GM12878 (cell line): ENCODE measurements around the gene C10orf90. TPM values are rescaled to one million over a fixed set of nuclear protein-coding genes. Genes with fewer than 3 reads are reported as not detected.

Experiments used
- ATAC-seq: fragments of 200-7000 bp; cut with Tn5 transposase; 3 replicates; pipeline ENCODE4 v1.9.1; 2020; ENCODE audit warnings: mild to moderate bottlenecking, moderate library complexity
- BruUV-seq: library from RNA; stranded (reverse); fragments of 400-500 nt; replicated peaks from 2 replicates; lab custom pipeline; 2021; lab: Mats Ljungman, UMichigan
- CTCF ChIA-PET: fragments of 300-600 bp; sonication (Branson Sonifier 250); formaldehyde crosslinking; extraction: SDS; loops from one replicate; lab custom pipeline; 2021; ENCODE audit warnings: inconsistent platforms; lab: Yijun Ruan, JAX
- POLR2A ChIA-PET: fragments of 350-600 bp; formaldehyde crosslinking; extraction: SDS; loops from one replicate; lab custom pipeline; 2021; ENCODE audit warnings: inconsistent platforms; lab: Charles Lee
- RAD21 ChIA-PET: fragments of 300-600 bp; sonication (Branson Sonifier 250); formaldehyde crosslinking; loops from one replicate; lab custom pipeline; 2023; ENCODE audit warnings: antibody characterized with exemption; ENCODE audit not compliant: unreplicated experiment; lab: Charles Lee
- SMC1A ChIA-PET: fragments of 300-600 bp; sonication (Branson Sonifier 250); formaldehyde crosslinking; loops from one replicate; lab custom pipeline; 2023; ENCODE audit not compliant: unreplicated experiment, uncharacterized antibody; lab: Charles Lee
- DNase-seq: peaks from one replicate; pipeline ENCODE4 v3.0.0-alpha.2; 2011; ENCODE audit warnings: low read depth, low spot score
- FAIRE-seq: peaks from 3 replicates; lab custom pipeline; 2011; peaks lifted over from hg19 to GRCh38; lab: Jason Lieb, UNC
- H2AFZ ChIP-seq: 2 replicates; pipeline ENCODE4 v1.6.0; 2011; ENCODE audit warnings: low read depth, low read length, control low read depth; ENCODE audit not compliant: control insufficient read depth
- H3K27ac ChIP-seq: 2 replicates; pipeline ENCODE4 v1.5.1; 2011; ENCODE audit warnings: control low read depth; ENCODE audit not compliant: control insufficient read depth, insufficient read depth
- H3K27me3 ChIP-seq, 2 experiments: replicated peaks in 1 of 2; 2 replicates each; pipeline versions ENCODE4 v1.6.0 to v1.6.1; 2011; ENCODE audit warnings: low read length in 1 of 2; ENCODE audit not compliant: control insufficient read depth in 2 of 2, insufficient read depth in 2 of 2
- H3K36me3 ChIP-seq, 2 experiments: 2 replicates each; pipeline ENCODE4 v1.5.1; 2011; ENCODE audit warnings: low read length in 1 of 2; ENCODE audit not compliant: control insufficient read depth in 2 of 2, insufficient read depth in 2 of 2
- H3K4me1 ChIP-seq: 2 replicates; pipeline ENCODE4 v1.6.1; 2011; ENCODE audit warnings: mild to moderate bottlenecking, low read length, moderate library complexity, mixed read lengths; ENCODE audit not compliant: control insufficient read depth, insufficient read depth
- H3K4me2 ChIP-seq: 2 replicates; pipeline ENCODE4 v1.6.0; 2011; ENCODE audit warnings: control low read depth; ENCODE audit not compliant: control insufficient read depth, insufficient read depth
- H3K4me3 ChIP-seq: fragments of 200-600 bp; sonication (generic); 2 replicates; pipeline ENCODE4 v1.5.1; 2016
- H3K79me2 ChIP-seq: 2 replicates; pipeline ENCODE4 v1.6.0; 2011; ENCODE audit warnings: low read length; ENCODE audit not compliant: control insufficient read depth, insufficient read depth
- H3K9ac ChIP-seq: 2 replicates; pipeline ENCODE4 v1.8.0; 2011; ENCODE audit warnings: low read length, control low read depth, mixed read lengths; ENCODE audit not compliant: control insufficient read depth, insufficient read depth
- H3K9me3 ChIP-seq: replicated peaks from 3 replicates; pipeline ENCODE4 v1.5.1; 2011; ENCODE audit warnings: mild to moderate bottlenecking, low read length; ENCODE audit not compliant: control insufficient read depth, insufficient read depth
- H4K20me1 ChIP-seq: 2 replicates; pipeline ENCODE4 v1.6.0; 2011; ENCODE audit not compliant: control insufficient read depth, insufficient read depth
- BCLAF1 ChIP-seq: fragments of 450-650 bp; IDR thresholded peaks from 2 replicates; pipeline ENCODE4 v1.6.1; 2017; ENCODE audit warnings: antibody characterized with exemption, mild to moderate bottlenecking, moderate library complexity
- CHD4 ChIP-seq: fragments of 200-600 bp; sonication (generic); IDR thresholded peaks from 2 replicates; pipeline ENCODE4 v1.6.1; 2016; ENCODE audit warnings: mild to moderate bottlenecking
- EED ChIP-seq: sonication (generic); IDR thresholded peaks from 2 replicates; pipeline ENCODE4 v1.6.1; 2016; ENCODE audit warnings: antibody characterized with exemption, low read depth
- GABPA ChIP-seq: IDR thresholded peaks from 2 replicates; pipeline ENCODE4 v1.6.1; 2014; ENCODE audit warnings: antibody characterized with exemption, low read depth, mild to moderate bottlenecking, inconsistent platforms
- MYB ChIP-seq: fragments of 150-350 bp; IDR thresholded peaks from 2 replicates; pipeline ENCODE4 v1.6.1; 2014; ENCODE audit warnings: mild to moderate bottlenecking, low read depth, low read length, borderline replicate concordance
- POLR2AphosphoS5 ChIP-seq: IDR thresholded peaks from 2 replicates; pipeline ENCODE4 v1.6.1; 2011; ENCODE audit warnings: mild to moderate bottlenecking, low read length, inconsistent platforms
- SMAD5 ChIP-seq: IDR thresholded peaks from 2 replicates; pipeline ENCODE4 v1.6.1; 2016; ENCODE audit warnings: antibody characterized with exemption, low read depth
- TAF1 ChIP-seq: IDR thresholded peaks from 2 replicates; pipeline ENCODE4 v1.6.1; 2011; ENCODE audit warnings: mild to moderate bottlenecking, low read depth, low read length, borderline replicate concordance
- ZNF207 ChIP-seq: fragments of 450-650 bp; IDR thresholded peaks from 2 replicates; pipeline ENCODE4 v1.6.1; 2014; ENCODE audit warnings: antibody characterized with exemption, mild to moderate bottlenecking, borderline replicate concordance
- ZSCAN29 ChIP-seq: fragments of 450-650 bp; IDR thresholded peaks from 2 replicates; pipeline ENCODE4 v1.6.1; 2017; ENCODE audit warnings: mild to moderate bottlenecking, moderate library complexity
- WGBS: methylation state at CpG from one replicate; pipeline ENCODE4 v1.1.6; 2016; ENCODE audit warnings: low lambda C conversion rate; ENCODE audit not compliant: insufficient replicate concordance, insufficient coverage; ENCODE audit errors: missing lambda C conversion rate; 5-methylcytosine and 5-hydroxymethylcytosine counted together
- in situ Hi-C: fragments of 300-500 bp; cut with MboI; formaldehyde crosslinking; loops from 9 replicates; pipeline ENCODE4 v1.14.3; 2018; ENCODE audit warnings: mixed read lengths
- intact Hi-C: fragments of 100-400 bp; cut with micrococcal nuclease; formaldehyde crosslinking; loops from one replicate; pipeline ENCODE4 v1.14.2; 2022; ENCODE audit not compliant: unreplicated experiment
- polyA plus RNA-seq, 11 experiments: library from polyadenylated mRNA; depleted of rRNA in 4 of 11; unstranded in 6 of 11; stranded (reverse) in 5 of 11; fragments of >200 nt; fragmentation: Nextera tagmentation in 4 of 11; fragmentation: Illumina TruSeq in 1 of 11; extraction: Ambion mirVana in 4 of 11; extraction: Trizol in 1 of 11; gene quantifications; 1 replicate in 1 of 11; 2 replicates in 10 of 11; pipeline versions ENCODE4 v1.2.1 to v1.2.3, GENCODE V29; 2011 to 2016; ENCODE audit warnings: inconsistent platforms in 2 of 11, missing spikeins in 2 of 11, low read depth in 1 of 11
- total RNA-seq, 4 experiments: library from RNA; depleted of rRNA in 3 of 4; stranded (reverse); fragments of >200 nt in 3 of 4; fragmentation: Illumina TruSeq in 1 of 4; extraction: Trizol in 1 of 4; gene quantifications; 2 replicates each; pipeline versions ENCODE4 v1.2.1 to v1.2.3, GENCODE V29; 2013 to 2021

The C10orf90 gene
- total and polyA plus RNA-seq, 10 of the 15 experiments (the other 5 are each of a cell fraction or from before 2014, with no cell fraction given): 0.04 TPM; not detected in 9

GRCh38 chr10:126452245-126452644, 218.2 kb downstream of the C10orf90 start:
- Histone ChIP-seq H3K9ac (no peak overlapping the region), H3K36me3 (no peaks in the 10 kb centered on the region), H3K4me3 (no peak overlapping the region), H3K79me2 (no peaks in the 10 kb centered on the region)
- POLR2A ChIA-PET: no interaction called here
- FAIRE-seq: no peak
- TF ChIP-seq TAF1: no peak
- TF ChIP-seq ZSCAN29: no peak
- TF ChIP-seq EED: no peak
- TF ChIP-seq GABPA: no peak
- TF ChIP-seq ZNF207: no peak
- TF ChIP-seq SMAD5: no peak
- no peak for TF ChIP-seq MYB
- TF ChIP-seq POLR2AphosphoS5: no peak
- TF ChIP-seq, all 136 proteins: peak for 0
- SMC1A ChIA-PET: no interaction called here
- intact Hi-C loops (no loop called here), in situ Hi-C loops (no loop called here)
- no peaks in the 10 kb centered on the region for H3K4me1 ChIP-seq
- CTCF ChIA-PET: no interaction called here
- H3K27me3 ChIP-seq: no peaks in the 10 kb centered on the region
- no peak overlapping the region for H2AFZ ChIP-seq
- RAD21 ChIA-PET: no interaction called here
- no peaks in the 10 kb centered on the region for H3K9me3 ChIP-seq
- 0% methylated on average over 2 of the region's 2 CpGs for WGBS
- ATAC-seq (no peak), DNase-seq (no peak)
- H3K4me2 ChIP-seq: no peak overlapping the region
- no peaks in the 10 kb centered on the region for H4K20me1 ChIP-seq
- no TSS peak for BruUV-seq
- H3K27ac ChIP-seq: no peak overlapping the region

- intact Hi-C loops: no loop called here
- CTCF ChIA-PET: no interaction called here
- TF ChIP-seq BCLAF1: no peak
- TF ChIP-seq CHD4: no peak
- Histone ChIP-seq H3K79me2 (no peaks in the 10 kb centered on the region), H4K20me1 (no peaks in the 10 kb centered on the region), H3K4me2 (no peak overlapping the region), H3K36me3 (no peaks in the 10 kb centered on the region), H2AFZ (no peak overlapping the region), H3K9me3 (no peaks in the 10 kb centered on the region), H3K27me3 (no peaks in the 10 kb centered on the region), H3K9ac (no peak overlapping the region), H3K4me1 (no peaks in the 10 kb centered on the region), H3K27ac (no peak overlapping the region), H3K4me3 (no peak overlapping the region)
- ATAC-seq (no peak), FAIRE-seq (no peak), DNase-seq (no peak)
- no TSS peak for BruUV-seq
- 41% methylated on average over 5 of the region's 5 CpGs for WGBS
- POLR2A ChIA-PET: no interaction called here
- RAD21 ChIA-PET: no interaction called here
- in situ Hi-C loops: no loop called here
- SMC1A ChIA-PET: no interaction called here
These were observed 222.4 kb downstream of the C10orf90 start for GRCh38 chr10:126448091-126448490.
